Effector memory CD4-positive, alpha-beta T cell (primary cell): ENCODE results near the gene ITGB3.

Experiments used
- DNase-seq, 3 donors: peaks; one replicate each; pipeline ENCODE4 v3.0.0-alpha.2; 2020
- H3K27ac ChIP-seq: 2 replicates; pipeline ENCODE4 v1.7.0; 2013; ENCODE audit warnings: mild to moderate bottlenecking, low read length, moderate library complexity; ENCODE audit not compliant: insufficient read depth, poor library complexity, severe bottlenecking
- H3K27me3 ChIP-seq: replicated peaks from 2 replicates; pipeline ENCODE4 v1.7.0; 2013; ENCODE audit warnings: mild to moderate bottlenecking, low read length; ENCODE audit not compliant: insufficient read depth, control insufficient read depth, poor library complexity, severe bottlenecking
- H3K36me3 ChIP-seq: 2 replicates; pipeline ENCODE4 v1.7.0; 2013; ENCODE audit warnings: mild to moderate bottlenecking, low read length, moderate library complexity; ENCODE audit not compliant: control insufficient read depth, insufficient read depth
- H3K4me1 ChIP-seq: 2 replicates; pipeline ENCODE4 v1.7.0; 2013; ENCODE audit warnings: low read length, mild to moderate bottlenecking; ENCODE audit not compliant: control insufficient read depth, insufficient read depth, poor library complexity, severe bottlenecking
- H3K4me3 ChIP-seq: 2 replicates; pipeline ENCODE4 v1.7.0; 2013; ENCODE audit warnings: low read length, low read depth, mild to moderate bottlenecking; ENCODE audit not compliant: insufficient read depth, poor library complexity, severe bottlenecking
- H3K9me3 ChIP-seq: 2 replicates; pipeline ENCODE4 v1.7.0; 2013; ENCODE audit warnings: mild to moderate bottlenecking, low read length, moderate library complexity; ENCODE audit not compliant: control insufficient read depth
- total RNA-seq, 3 donors: gene quantifications; one replicate each; lab custom pipeline; 2026; lab: John Stamatoyannopoulos, UW

Gene ITGB3
- total RNA-seq = 0 to 0.77 (median 0) reads per million in 3 donors

DNA sequence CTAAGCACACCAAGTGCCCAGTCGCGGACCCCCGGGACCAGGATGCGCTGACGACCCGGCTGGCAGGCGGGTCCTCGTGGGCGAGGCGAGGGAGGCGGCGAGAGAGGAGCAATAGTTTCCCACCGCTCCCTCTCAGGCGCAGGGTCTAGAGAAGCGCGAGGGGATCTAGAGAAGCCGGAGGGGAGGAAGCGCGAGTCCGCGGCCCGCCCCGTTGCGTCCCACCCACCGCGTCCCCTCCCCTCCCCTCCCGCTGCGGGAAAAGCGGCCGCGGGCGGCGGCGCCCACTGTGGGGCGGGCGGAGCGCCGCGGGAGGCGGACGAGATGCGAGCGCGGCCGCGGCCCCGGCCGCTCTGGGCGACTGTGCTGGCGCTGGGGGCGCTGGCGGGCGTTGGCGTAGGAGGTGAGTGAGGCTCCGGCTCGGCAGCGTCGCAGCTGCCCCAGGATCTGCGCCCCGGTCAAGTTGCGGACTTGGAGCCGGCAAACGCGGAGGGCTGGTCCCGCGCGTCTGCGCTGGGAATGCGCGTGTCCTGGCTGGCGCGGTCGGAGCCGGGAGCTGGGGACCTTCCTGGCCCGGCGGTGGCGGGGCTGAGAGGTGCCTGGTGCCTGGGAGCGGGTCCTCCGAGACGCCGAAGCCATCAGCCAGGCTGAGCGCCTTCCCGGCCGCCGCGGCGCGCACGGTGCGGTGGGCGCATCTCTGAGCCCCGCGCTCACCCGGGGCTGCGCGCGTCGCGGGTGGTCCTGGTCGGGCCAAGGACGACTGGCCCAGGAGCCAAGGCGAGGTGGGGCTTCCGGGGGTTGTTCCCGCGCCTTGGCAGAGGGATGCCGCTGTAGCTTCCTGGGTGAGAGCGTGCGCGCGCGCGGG, at the start of gene ITGB3:
Gene ITGB3 (plus strand): TSS at position 287 of the 862 bp plus-strand sequence. CDS start 35 bp downstream, at position 322.
- peak within 1 kb of the TSS; percentile 78 for H3K4me3 ChIP-seq
- H3K36me3 ChIP-seq = no peaks in the 10 kb centered on the region
- peak; percentile 25 to 38 (median 35) for DNase-seq
- peaks cover 10% of the 10 kb centered on the region for H3K4me1 ChIP-seq
- H3K27me3 ChIP-seq = peaks cover 18% of the 10 kb centered on the region
- no peaks in the 10 kb centered on the region for H3K9me3 ChIP-seq
- no peak within 1 kb of the TSS for H3K27ac ChIP-seq

DNA sequence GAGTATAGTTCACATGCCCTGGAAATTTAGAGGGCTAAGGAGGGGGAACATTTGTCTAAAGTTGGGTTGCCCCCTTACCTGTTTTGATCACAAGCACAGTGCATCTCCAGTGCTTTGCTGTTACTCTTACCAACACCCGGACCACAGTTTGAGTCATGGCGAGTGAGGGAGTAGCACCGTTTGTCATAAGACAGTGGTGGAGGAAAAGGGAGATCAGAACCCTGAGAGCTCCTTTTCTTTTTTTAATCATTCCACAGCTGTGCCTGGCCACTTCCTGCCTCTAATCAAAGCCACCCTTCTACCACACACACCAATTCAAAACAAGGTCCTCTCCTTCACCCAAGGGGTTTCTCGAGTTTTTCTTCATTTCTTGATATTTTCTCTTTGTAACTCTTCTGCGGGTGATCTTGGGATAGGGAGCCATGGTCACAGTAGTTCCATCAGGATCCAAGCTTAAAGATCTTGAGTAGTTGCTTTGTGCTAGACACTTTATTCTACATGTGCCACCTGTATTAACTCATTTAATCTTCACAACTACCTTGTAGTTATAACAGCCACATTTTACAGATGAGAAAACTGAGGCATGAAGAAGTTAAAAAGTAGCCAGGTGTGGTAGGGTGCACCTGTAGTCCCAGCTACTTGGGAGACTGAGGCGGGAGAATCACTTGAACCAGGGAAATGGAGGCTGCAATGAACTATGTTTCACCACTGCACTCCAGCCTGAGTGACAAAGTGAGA, 49.5 kb upstream of the ITGB3 start:
- Histone ChIP-seq H3K4me1 (peaks cover 38% of the 10 kb centered on the region), H3K27ac (peak overlapping the region; percentile 72)

GRCh38 chr17:47204722-47205418, 48.8 kb upstream of the ITGB3 start:
- peak in 1 of 3 donors; percentile 36 for DNase-seq
- peaks cover 38% of the 10 kb centered on the region for H3K4me1 ChIP-seq
- peak overlapping the region; percentile 20 for H3K4me3 ChIP-seq
- H3K27me3 ChIP-seq = no peaks in the 10 kb centered on the region
- peak overlapping the region; percentile 72 for H3K27ac ChIP-seq
- no peaks in the 10 kb centered on the region for H3K36me3 ChIP-seq
- no peaks in the 10 kb centered on the region for H3K9me3 ChIP-seq

More for the DNA sequence above, 49.5 kb upstream of the ITGB3 start:
- no peaks in the 10 kb centered on the region for H3K36me3 ChIP-seq
- H3K9me3 ChIP-seq = no peaks in the 10 kb centered on the region
- DNase-seq = peak in 2 of 3 donors; percentile 36 to 43
- no peak overlapping the region for H3K4me3 ChIP-seq
- H3K27me3 ChIP-seq = no peaks in the 10 kb centered on the region

GRCh38 chr17:47205419-47205963, 48.1 kb upstream of the ITGB3 start:
- peaks cover 38% of the 10 kb centered on the region for H3K4me1 ChIP-seq
- no peaks in the 10 kb centered on the region for H3K9me3 ChIP-seq
- peak overlapping the region; percentile 20 for H3K4me3 ChIP-seq
- peak overlapping the region; percentile 72 for H3K27ac ChIP-seq
- no peaks in the 10 kb centered on the region for H3K36me3 ChIP-seq
- H3K27me3 ChIP-seq = no peaks in the 10 kb centered on the region
- DNase-seq = peak; percentile 51 to 60 (median 54)

- Histone ChIP-seq H3K4me1 (peaks cover 38% of the 10 kb centered on the region), H3K27me3 (no peaks in the 10 kb centered on the region), H3K27ac (peak overlapping the region; percentile 72)
Measured at GRCh38 chr17:47207143-47208067, 46.2 kb upstream of the ITGB3 start.

DNA sequence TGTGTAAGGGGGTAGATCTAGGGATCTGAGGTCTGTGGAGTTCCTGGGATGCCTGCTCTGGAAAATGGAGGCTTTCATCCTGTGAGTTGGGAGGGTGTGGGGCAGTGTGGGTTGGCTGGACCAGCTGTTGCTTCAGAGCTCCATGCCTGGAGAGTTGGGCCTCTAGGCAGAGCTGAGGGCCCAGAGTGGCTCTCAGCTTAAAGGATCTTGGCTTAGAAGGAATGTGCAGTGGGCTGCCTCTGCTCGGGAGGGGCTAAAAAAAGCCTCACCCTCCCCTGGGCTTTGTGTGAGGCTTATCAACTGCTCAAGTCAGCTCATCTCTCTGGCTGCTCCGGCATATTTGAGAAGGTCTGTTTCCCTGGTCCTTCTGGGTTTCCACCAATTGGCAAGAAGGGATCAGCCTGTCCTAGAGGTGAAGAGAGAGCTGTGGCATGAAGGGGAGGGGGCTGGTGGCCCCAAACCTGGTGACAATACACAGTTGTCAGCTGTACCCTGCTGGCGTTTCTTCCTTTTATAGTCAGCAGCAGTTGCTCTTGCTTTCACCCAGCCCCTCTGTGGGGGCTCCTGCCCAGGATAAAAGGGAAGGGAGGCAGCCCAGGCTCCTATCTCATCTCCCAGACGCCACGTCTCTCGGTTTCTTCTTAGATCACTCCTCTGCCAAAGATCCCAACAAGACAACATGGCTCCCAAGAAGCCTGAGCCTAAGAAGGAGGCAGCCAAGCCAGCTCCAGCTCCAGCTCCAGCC, 44.7 kb upstream of the ITGB3 start, which contains the start of gene MYL4:
Gene MYL4 (plus strand): TSS at position 605 of the 745 bp plus-strand sequence. CDS start 75 bp downstream, at position 680.
- H3K36me3 ChIP-seq = no peaks in the 10 kb centered on the region
- peaks cover 33% of the 10 kb centered on the region for H3K4me1 ChIP-seq
- no peaks in the 10 kb centered on the region for H3K9me3 ChIP-seq
- DNase-seq = no peak
- no peaks in the 10 kb centered on the region for H3K27me3 ChIP-seq
- no peak within 1 kb of the TSS for H3K4me3 ChIP-seq
- H3K27ac ChIP-seq = no peak within 1 kb of the TSS

More at GRCh38 chr17:47207143-47208067, 46.2 kb upstream of the ITGB3 start:
- H3K9me3 ChIP-seq = no peaks in the 10 kb centered on the region
- no peaks in the 10 kb centered on the region for H3K36me3 ChIP-seq
- no peak overlapping the region for H3K4me3 ChIP-seq
- DNase-seq = no peak

DNA sequence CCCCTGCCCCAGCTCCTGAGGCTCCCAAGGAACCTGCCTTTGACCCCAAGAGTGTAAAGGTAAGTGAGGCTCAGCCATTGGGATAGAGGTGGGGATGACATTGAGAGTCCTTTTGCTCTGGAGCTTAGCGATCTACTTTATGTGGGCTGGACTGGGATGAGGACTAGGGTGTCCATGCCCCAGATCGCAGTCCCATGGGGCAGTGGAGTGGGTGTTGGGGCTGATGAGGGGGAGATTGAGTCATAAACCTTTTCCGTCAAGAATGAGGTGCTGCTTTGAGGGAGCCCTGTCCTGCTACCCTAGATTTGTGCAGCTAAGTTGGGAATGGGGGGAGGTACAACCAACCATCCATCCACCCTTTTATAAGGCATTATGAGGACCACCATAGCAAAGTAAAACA, 44.1 kb upstream of the ITGB3 start:
- Histone ChIP-seq H3K4me1 (peaks cover 27% of the 10 kb centered on the region), H3K4me3 (no peak overlapping the region), H3K27me3 (no peaks in the 10 kb centered on the region), H3K9me3 (no peaks in the 10 kb centered on the region), H3K36me3 (no peaks in the 10 kb centered on the region), H3K27ac (no peak overlapping the region)
- no peak for DNase-seq

- Histone ChIP-seq H3K27ac (no peak overlapping the region), H3K4me1 (peaks cover 24% of the 10 kb centered on the region), H3K9me3 (no peaks in the 10 kb centered on the region), H3K4me3 (no peak overlapping the region), H3K27me3 (no peaks in the 10 kb centered on the region), H3K36me3 (no peaks in the 10 kb centered on the region)
- DNase-seq = no peak
Measured at GRCh38 chr17:47210105-47210504, 43.5 kb upstream of the ITGB3 start.
